Astrocyte (in vitro differentiated cells and primary cell): Measurements from ENCODE around the gene ZNF670. TPM values are rescaled to one million over a fixed set of nuclear protein-coding genes. Genes with fewer than 3 reads are reported as not detected.

ENCODE experiments used
- DNase-seq: peaks from one replicate; pipeline ENCODE4 v3.0.0-alpha.2; 2010; ENCODE audit warnings: low read depth
- FAIRE-seq: peaks from 2 replicates; lab custom pipeline; 2011; peaks lifted over from hg19 to GRCh38; lab: Jason Lieb, UNC
- H2AFZ ChIP-seq: 2 replicates; pipeline ENCODE4 v1.6.0; 2012; ENCODE audit warnings: low read depth, low read length, inconsistent platforms
- H3K27ac ChIP-seq: 2 replicates; pipeline ENCODE4 v1.5.1; 2011; ENCODE audit warnings: low read depth, low read length, inconsistent platforms
- H3K27me3 ChIP-seq: 2 replicates; pipeline ENCODE4 v1.6.0; 2011; ENCODE audit warnings: low read length, inconsistent platforms; ENCODE audit not compliant: insufficient read depth
- H3K36me3 ChIP-seq: 2 replicates; pipeline ENCODE4 v1.5.1; 2011; ENCODE audit warnings: low read length, inconsistent platforms; ENCODE audit not compliant: insufficient read depth
- H3K4me1 ChIP-seq: 2 replicates; pipeline ENCODE4 v1.5.1; 2011; ENCODE audit warnings: low read length, inconsistent platforms; ENCODE audit not compliant: insufficient read depth
- H3K4me2 ChIP-seq: 2 replicates; pipeline ENCODE4 v1.6.0; 2012; ENCODE audit warnings: low read length, inconsistent platforms
- H3K4me3 ChIP-seq: 2 replicates; pipeline ENCODE4 v1.5.1; 2011; ENCODE audit warnings: low read depth, mild to moderate bottlenecking, low read length, inconsistent platforms; ENCODE audit not compliant: insufficient read depth
- H3K79me2 ChIP-seq: 2 replicates; pipeline ENCODE4 v1.6.0; 2012; ENCODE audit warnings: mild to moderate bottlenecking, low read length, inconsistent platforms; ENCODE audit not compliant: insufficient read depth
- H3K9ac ChIP-seq: 2 replicates; pipeline ENCODE4 v1.6.0; 2012; ENCODE audit warnings: mild to moderate bottlenecking, low read length, inconsistent platforms
- H3K9me3 ChIP-seq: 2 replicates; pipeline ENCODE4 v1.5.1; 2012; ENCODE audit warnings: low read depth, mild to moderate bottlenecking, low read length, inconsistent platforms; ENCODE audit not compliant: insufficient read depth
- H4K20me1 ChIP-seq: 2 replicates; pipeline ENCODE4 v1.6.0; 2012; ENCODE audit warnings: low read length, inconsistent platforms; ENCODE audit not compliant: insufficient read depth
- H3K27ac Mint-ChIP-seq: one replicate; pipeline ENCODE4 v1.8.0; 2021; ENCODE audit warnings: mild to moderate bottlenecking, mixed read lengths; ENCODE audit not compliant: unreplicated experiment
- H3K27me3 Mint-ChIP-seq: one replicate; pipeline ENCODE4 v1.8.0; 2021; ENCODE audit warnings: low read depth, mixed read lengths; ENCODE audit not compliant: unreplicated experiment
- H3K36me3 Mint-ChIP-seq: one replicate; pipeline ENCODE4 v1.8.0; 2021; ENCODE audit warnings: low read depth, mixed read lengths; ENCODE audit not compliant: unreplicated experiment
- H3K4me1 Mint-ChIP-seq: one replicate; pipeline ENCODE4 v1.8.0; 2021; ENCODE audit warnings: low read depth, mixed read lengths; ENCODE audit not compliant: unreplicated experiment
- H3K4me3 Mint-ChIP-seq: one replicate; pipeline ENCODE4 v1.8.0; 2021; ENCODE audit warnings: mild to moderate bottlenecking, moderate library complexity, mixed read lengths; ENCODE audit not compliant: unreplicated experiment
- H3K9me3 Mint-ChIP-seq: one replicate; pipeline ENCODE4 v1.8.0; 2021; ENCODE audit warnings: mild to moderate bottlenecking, mixed read lengths; ENCODE audit not compliant: unreplicated experiment
- CTCF ChIP-seq: IDR thresholded peaks from 2 replicates; pipeline ENCODE4 v1.5.1; 2011; ENCODE audit warnings: low read depth, mild to moderate bottlenecking, inconsistent platforms, low read length, moderate library complexity; ENCODE audit not compliant: insufficient read depth
- EZH2 ChIP-seq: IDR thresholded peaks from 2 replicates; pipeline ENCODE4 v1.6.1; 2012; ENCODE audit warnings: mild to moderate bottlenecking, low read length, inconsistent platforms; ENCODE audit not compliant: insufficient read depth
- total RNA-seq: library from RNA; stranded (reverse); gene quantifications from 2 replicates; pipeline ENCODE4 v1.2.1, GENCODE V29; 2021

Gene ZNF670
- total RNA-seq, 1 donor from 2014 or later, result 4.0 TPM

- Histone ChIP-seq H3K27me3 (no peaks in the 10 kb centered on the region), H3K4me1 (peaks cover 8% of the 10 kb centered on the region), H4K20me1 (no peaks in the 10 kb centered on the region), H2AFZ (peak overlapping the region; percentile 96), H3K27ac (no peak overlapping the region), H3K79me2 (no peaks in the 10 kb centered on the region), H3K9ac (no peak overlapping the region), H3K9me3 (no peaks in the 10 kb centered on the region), H3K4me3 (peak overlapping the region; percentile 58), H3K4me2 (peak overlapping the region; percentile 92), H3K36me3 (no peaks in the 10 kb centered on the region)
- Mint-ChIP-seq H3K9me3 (peaks cover 14% of the 10 kb centered on the region), H3K4me3 (peak overlapping the region; percentile 72), H3K4me1 (peaks cover 7% of the 10 kb centered on the region), H3K36me3 (peaks cover 7% of the 10 kb centered on the region), H3K27me3 (peaks cover 3% of the 10 kb centered on the region), H3K27ac (peak overlapping the region; percentile 84)
- no peak for TF ChIP-seq EZH2
- no peak for TF ChIP-seq CTCF
- no peak for FAIRE-seq
- no peak for DNase-seq
Observed at GRCh38 chr1:247112479-247112781, 33.8 kb upstream of the ZNF670 start.

- Mint-ChIP-seq H3K4me1 (peaks cover 7% of the 10 kb centered on the region), H3K27me3 (peaks cover 3% of the 10 kb centered on the region)
- peak; percentile 36 for DNase-seq
Observed at GRCh38 chr1:247111700-247112478, 33.3 kb upstream of the ZNF670 start.

More at GRCh38 chr1:247111700-247112478, 33.3 kb upstream of the ZNF670 start:
- H3K4me2 ChIP-seq, result peak overlapping the region; percentile 92
- H3K79me2 ChIP-seq, result no peaks in the 10 kb centered on the region
- peaks cover 8% of the 10 kb centered on the region for H3K4me1 ChIP-seq
- no peaks in the 10 kb centered on the region for H3K27me3 ChIP-seq
- peak overlapping the region; percentile 71 for H3K9ac ChIP-seq
- H3K36me3 Mint-ChIP-seq, result peaks cover 8% of the 10 kb centered on the region
- peak overlapping the region; percentile 96 for H2AFZ ChIP-seq
- H4K20me1 ChIP-seq, result no peaks in the 10 kb centered on the region
- no peaks in the 10 kb centered on the region for H3K36me3 ChIP-seq
- no peak for TF ChIP-seq EZH2
- TF ChIP-seq CTCF, result no peak
- peak overlapping the region; percentile 79 for H3K4me3 Mint-ChIP-seq
- no peak overlapping the region for H3K27ac ChIP-seq
- peak overlapping the region; percentile 58 for H3K4me3 ChIP-seq
- no peak for FAIRE-seq
- no peak overlapping the region for H3K27ac Mint-ChIP-seq
- peaks cover 14% of the 10 kb centered on the region for H3K9me3 Mint-ChIP-seq
- H3K9me3 ChIP-seq, result no peaks in the 10 kb centered on the region
